CD4-positive, alpha-beta T cell treated with Interleukin-6 at 100 ng/mL for 8 hours (primary cell): ENCODE measurements around the gene MPI.

Experiments used
- DNase-seq: peaks from one replicate; pipeline ENCODE4 v3.0.0-alpha.2; 2020; ENCODE audit warnings: mixed read lengths, low spot score

The MPI gene

DNA sequence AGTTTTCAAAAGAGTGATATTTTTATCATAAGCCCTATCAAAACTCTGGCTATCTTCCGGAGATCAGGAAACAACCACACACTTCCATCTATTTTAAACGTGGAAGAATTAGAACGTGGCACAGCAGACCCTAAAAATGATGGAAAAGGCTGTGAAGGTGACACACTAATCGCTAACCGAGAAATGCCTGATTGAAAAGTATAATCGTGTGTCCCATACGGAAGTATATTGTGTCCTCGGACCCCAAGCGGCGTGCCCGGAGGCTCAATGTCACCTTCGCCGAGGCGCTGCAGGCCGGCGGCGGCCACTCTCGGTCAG, 47.4 kb downstream of the MPI start:
- DNase-seq, result no peak

GRCh38 chr15:74937590-74938371, 47.9 kb downstream of the MPI start, which contains the start of gene COX5A:
Gene COX5A (minus strand): TSS chr15:74938073. CDS start chr15:74938014, 59 bp downstream.
- DNase-seq, result peak; percentile 91

DNA sequence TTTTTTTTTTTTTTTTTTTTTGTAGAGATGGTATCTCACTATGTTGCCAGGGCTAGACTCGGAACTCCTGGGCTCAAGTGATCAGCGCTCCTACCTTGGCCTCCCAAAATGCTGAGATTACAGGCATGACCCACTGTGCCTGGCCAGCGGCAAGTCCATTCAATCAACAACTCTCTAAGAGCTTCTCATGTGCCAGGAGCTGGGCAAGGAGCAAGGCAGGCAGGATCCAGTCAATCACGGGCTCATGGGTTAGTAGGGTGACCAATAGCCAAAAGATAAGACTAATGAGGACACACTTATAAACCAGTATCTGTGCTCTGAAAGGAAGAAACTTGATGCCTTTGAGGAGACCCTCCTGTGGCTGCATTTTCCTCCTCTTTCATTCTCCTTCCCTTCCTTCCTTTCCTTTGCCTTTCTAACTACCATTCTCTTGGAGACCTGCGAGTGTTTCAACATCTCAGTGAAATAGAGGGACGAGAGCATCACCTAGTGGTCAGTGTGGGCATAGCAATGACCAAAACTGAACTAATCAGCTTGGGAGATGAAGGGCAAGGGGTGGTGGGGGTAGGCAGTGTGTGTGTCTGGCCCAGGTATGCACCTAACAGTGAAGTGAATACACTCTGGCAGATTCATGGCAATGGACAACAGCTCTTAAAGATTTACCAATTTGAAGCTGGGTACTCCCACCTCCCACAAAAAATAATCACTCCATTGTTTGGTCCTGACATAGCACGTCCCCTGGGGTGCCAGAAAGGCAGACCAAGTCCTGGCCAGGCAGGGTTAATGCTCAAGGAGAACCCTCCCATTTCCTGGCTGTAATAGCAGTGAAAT, 60.5 kb downstream of the MPI start:
- DNase-seq, result peak; percentile 74

GRCh38 chr15:74951006-74951405, 61.2 kb downstream of the MPI start:
- no peak for DNase-seq
